ENCODE data around the gene KRT35. TPM values are rescaled to one million over a fixed set of nuclear protein-coding genes. Genes with fewer than 3 reads are reported as not detected.

KRT35 gene
- total and polyA plus RNA-seq, 4 donors, result not detected

DNA sequence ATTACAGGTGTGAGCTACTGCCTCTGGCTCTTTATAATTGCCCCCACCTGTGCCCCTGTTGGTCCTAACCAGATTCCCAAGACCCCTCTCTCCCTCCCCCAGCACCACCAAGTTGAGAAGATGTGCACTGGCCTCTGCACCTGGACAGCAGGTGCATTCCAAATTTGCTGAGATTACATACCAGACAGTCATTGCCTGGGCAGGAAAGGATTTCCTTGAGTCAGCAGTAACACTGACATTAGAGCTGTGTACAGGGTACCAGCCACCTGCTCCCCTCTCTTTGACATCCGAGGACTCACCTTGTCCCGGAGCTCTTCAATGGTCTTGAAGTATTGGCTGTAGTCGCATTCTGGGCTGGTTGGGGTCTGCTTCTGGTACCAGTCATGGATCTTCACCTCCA is 37.1 kb upstream of the KRT35 start:
- Histone ChIP-seq H3K9me3 (ENCODE audit: control insufficient read depth in 4 of 4, low read length in 3 of 4) (no peaks in the 10 kb centered on the region), H3K27ac (ENCODE audit: low read depth in 1 of 2, low read length in 2 of 2) (no peak overlapping the region), H3K36me3 (ENCODE audit: control insufficient read depth in 4 of 4, insufficient read depth in 3 of 4, low read depth in 1 of 4, low read length in 3 of 4) (no peaks in the 10 kb centered on the region), H3K27me3 (ENCODE audit: control insufficient read depth in 4 of 4, insufficient read depth in 4 of 4, low read length in 3 of 4) (no peaks in the 10 kb centered on the region), H3K9ac (ENCODE audit: low read depth in 1 of 2, low read length in 2 of 2) (no peak overlapping the region), H3K4me3 (ENCODE audit: low read depth in 1 of 3, low read length in 3 of 3) (no peak overlapping the region), H3K4me1 (ENCODE audit: control insufficient read depth in 4 of 4, insufficient read depth in 4 of 4, low read length in 3 of 4) (no peaks in the 10 kb centered on the region)
- 79% methylated on average over 3 of the region's 3 CpGs for WGBS
- TF ChIP-seq SP1 (IDR thresholded peaks at IDR 0.05) (no peak), HNF4A (conservative IDR thresholded peaks at IDR 0.05) (no peak), EGR1 (IDR thresholded peaks at IDR 0.05; ENCODE audit: low read depth in 2 of 2) (no peak), FOXA2 (IDR thresholded peaks at IDR 0.05) (no peak), NR2F2 (IDR thresholded peaks at IDR 0.05) (no peak), RAD21 (IDR thresholded peaks at IDR 0.05) (no peak), MAX (IDR thresholded peaks at IDR 0.05) (no peak), TAF1 (conservative IDR thresholded peaks at IDR 0.05) (no peak), YY1 (IDR thresholded peaks at IDR 0.05) (no peak), FOXA1 (IDR thresholded peaks at IDR 0.05) (no peak), JUND (IDR thresholded peaks at IDR 0.05) (no peak), GABPA (IDR thresholded peaks at IDR 0.05 in 1 of 2, conservative IDR thresholded peaks at IDR 0.05 in 1 of 2) (no peak), HNF4G (IDR thresholded peaks at IDR 0.05) (no peak), RXRA (IDR thresholded peaks at IDR 0.05) (no peak)
- TF ChIP-seq, protein P1, sequence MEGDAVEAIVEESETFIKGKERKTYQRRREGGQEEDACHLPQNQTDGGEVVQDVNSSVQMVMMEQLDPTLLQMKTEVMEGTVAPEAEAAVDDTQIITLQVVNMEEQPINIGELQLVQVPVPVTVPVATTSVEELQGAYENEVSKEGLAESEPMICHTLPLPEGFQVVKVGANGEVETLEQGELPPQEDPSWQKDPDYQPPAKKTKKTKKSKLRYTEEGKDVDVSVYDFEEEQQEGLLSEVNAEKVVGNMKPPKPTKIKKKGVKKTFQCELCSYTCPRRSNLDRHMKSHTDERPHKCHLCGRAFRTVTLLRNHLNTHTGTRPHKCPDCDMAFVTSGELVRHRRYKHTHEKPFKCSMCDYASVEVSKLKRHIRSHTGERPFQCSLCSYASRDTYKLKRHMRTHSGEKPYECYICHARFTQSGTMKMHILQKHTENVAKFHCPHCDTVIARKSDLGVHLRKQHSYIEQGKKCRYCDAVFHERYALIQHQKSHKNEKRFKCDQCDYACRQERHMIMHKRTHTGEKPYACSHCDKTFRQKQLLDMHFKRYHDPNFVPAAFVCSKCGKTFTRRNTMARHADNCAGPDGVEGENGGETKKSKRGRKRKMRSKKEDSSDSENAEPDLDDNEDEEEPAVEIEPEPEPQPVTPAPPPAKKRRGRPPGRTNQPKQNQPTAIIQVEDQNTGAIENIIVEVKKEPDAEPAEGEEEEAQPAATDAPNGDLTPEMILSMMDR (IDR thresholded peaks at IDR 0.05; ENCODE audit: low read depth, low read length, missing input control), result no peak
- TF ChIP-seq, protein P2, sequence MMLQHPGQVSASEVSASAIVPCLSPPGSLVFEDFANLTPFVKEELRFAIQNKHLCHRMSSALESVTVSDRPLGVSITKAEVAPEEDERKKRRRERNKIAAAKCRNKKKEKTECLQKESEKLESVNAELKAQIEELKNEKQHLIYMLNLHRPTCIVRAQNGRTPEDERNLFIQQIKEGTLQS (IDR thresholded peaks at IDR 0.05), result no peak
- TF ChIP-seq, protein P3, sequence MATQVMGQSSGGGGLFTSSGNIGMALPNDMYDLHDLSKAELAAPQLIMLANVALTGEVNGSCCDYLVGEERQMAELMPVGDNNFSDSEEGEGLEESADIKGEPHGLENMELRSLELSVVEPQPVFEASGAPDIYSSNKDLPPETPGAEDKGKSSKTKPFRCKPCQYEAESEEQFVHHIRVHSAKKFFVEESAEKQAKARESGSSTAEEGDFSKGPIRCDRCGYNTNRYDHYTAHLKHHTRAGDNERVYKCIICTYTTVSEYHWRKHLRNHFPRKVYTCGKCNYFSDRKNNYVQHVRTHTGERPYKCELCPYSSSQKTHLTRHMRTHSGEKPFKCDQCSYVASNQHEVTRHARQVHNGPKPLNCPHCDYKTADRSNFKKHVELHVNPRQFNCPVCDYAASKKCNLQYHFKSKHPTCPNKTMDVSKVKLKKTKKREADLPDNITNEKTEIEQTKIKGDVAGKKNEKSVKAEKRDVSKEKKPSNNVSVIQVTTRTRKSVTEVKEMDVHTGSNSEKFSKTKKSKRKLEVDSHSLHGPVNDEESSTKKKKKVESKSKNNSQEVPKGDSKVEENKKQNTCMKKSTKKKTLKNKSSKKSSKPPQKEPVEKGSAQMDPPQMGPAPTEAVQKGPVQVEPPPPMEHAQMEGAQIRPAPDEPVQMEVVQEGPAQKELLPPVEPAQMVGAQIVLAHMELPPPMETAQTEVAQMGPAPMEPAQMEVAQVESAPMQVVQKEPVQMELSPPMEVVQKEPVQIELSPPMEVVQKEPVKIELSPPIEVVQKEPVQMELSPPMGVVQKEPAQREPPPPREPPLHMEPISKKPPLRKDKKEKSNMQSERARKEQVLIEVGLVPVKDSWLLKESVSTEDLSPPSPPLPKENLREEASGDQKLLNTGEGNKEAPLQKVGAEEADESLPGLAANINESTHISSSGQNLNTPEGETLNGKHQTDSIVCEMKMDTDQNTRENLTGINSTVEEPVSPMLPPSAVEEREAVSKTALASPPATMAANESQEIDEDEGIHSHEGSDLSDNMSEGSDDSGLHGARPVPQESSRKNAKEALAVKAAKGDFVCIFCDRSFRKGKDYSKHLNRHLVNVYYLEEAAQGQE (IDR thresholded peaks at IDR 0.05), result no peak
- TF ChIP-seq, protein P4, sequence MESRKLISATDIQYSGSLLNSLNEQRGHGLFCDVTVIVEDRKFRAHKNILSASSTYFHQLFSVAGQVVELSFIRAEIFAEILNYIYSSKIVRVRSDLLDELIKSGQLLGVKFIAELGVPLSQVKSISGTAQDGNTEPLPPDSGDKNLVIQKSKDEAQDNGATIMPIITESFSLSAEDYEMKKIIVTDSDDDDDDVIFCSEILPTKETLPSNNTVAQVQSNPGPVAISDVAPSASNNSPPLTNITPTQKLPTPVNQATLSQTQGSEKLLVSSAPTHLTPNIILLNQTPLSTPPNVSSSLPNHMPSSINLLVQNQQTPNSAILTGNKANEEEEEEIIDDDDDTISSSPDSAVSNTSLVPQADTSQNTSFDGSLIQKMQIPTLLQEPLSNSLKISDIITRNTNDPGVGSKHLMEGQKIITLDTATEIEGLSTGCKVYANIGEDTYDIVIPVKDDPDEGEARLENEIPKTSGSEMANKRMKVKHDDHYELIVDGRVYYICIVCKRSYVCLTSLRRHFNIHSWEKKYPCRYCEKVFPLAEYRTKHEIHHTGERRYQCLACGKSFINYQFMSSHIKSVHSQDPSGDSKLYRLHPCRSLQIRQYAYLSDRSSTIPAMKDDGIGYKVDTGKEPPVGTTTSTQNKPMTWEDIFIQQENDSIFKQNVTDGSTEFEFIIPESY (IDR thresholded peaks at IDR 0.05), result no peak
- no peak for DNase-seq (ENCODE audit: low spot score)
